HPDE6-E6E7 (cell line): Measurements from ENCODE around the gene NRXN2.

ENCODE experiments used
- DNase-seq: peaks from one replicate; pipeline ENCODE4 v3.0.0; 2011; ENCODE audit warnings: missing footprints; ENCODE audit errors: extremely low spot score

Gene NRXN2

DNA sequence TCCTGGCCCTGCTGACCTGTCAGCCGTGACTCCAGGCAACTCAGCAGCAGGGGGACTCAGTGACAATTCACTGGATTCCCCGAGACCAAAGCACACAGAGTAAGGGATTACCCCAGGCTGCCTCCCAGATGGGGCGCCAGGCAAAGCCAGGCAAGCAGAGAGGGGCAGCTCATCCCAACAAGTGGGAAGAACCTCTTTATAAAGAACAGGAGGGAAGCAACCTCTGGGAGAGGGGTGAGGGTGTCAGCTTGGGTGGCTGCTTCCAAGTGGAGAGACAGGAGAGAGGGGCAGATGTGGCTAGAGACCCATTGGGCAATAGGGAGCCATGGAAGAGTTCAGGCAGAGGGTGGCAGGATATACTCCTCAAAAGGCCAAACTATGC, 130.8 kb downstream of the NRXN2 start:
- no peak for DNase-seq

DNA sequence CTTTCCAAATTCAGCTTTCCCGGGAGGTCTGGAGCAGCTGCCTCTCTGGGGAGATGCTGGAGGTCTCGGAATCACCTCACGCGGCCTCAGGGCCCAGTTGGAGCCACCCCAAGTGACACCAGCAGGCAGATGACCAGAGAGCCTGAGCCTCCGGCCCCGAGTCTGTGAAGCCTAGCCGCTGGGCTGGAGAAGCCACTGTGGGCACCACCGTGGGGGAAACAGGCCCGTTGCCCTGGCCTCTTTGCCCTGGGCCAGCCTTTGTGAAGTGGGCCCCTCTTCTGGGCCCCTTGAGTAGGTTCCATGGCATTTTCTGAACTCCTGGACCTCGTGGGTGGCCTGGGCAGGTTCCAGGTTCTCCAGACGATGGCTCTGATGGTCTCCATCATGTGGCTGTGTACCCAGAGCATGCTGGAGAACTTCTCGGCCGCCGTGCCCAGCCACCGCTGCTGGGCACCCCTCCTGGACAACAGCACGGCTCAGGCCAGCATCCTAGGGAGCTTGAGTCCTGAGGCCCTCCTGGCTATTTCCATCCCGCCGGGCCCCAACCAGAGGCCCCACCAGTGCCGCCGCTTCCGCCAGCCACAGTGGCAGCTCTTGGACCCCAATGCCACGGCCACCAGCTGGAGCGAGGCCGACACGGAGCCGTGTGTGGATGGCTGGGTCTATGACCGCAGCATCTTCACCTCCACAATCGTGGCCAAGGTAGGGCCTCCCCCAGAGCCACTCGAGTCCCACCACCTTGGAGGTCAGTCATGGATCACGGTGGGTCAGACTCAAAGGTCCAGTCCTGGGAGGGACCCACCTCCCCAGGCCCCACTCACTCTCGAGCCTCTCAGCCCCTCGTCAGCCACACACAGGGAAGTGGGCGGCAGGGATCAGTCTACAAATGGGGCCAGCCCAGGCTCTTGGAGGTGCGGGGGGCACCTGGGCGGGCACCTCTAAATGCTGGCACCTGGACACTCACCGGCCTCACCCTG, 131.5 kb downstream of the NRXN2 start:
- no peak for DNase-seq

- no peak for DNase-seq
Measured at GRCh38 chr11:64590763-64591221, 132.2 kb downstream of the NRXN2 start, which contains the start of gene SLC22A12. Gene SLC22A12 (plus strand): TSS chr11:64591220. CDS start chr11:64591557, 337 bp downstream.

GRCh38 chr11:64588701-64589100, 134.3 kb downstream of the NRXN2 start:
- no peak for DNase-seq

DNA sequence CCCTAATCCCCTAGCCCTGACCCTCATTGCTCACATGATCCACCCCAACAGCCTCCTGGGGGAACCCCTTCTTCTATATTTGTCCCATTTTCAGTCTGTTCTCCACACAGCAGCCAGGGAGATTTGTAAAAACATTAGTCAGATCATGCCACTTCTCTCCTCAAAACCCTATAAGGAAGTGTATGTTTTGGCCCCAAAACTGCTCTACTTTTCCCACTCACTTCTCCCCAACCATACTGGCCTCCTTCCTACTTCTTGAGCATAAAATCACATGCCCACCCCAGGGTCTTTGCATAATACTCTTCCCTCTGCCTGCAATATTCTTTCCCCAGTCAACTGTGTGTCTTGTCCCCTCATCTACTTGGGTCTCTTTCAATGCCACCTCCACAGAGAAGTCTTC, 136.6 kb downstream of the NRXN2 start:
- no peak for DNase-seq

GRCh38 chr11:64585150-64585549, 137.8 kb downstream of the NRXN2 start:
- no peak for DNase-seq

- DNase-seq, result no peak
Measured at GRCh38 chr11:64583296-64584262, 139.4 kb downstream of the NRXN2 start.

DNA sequence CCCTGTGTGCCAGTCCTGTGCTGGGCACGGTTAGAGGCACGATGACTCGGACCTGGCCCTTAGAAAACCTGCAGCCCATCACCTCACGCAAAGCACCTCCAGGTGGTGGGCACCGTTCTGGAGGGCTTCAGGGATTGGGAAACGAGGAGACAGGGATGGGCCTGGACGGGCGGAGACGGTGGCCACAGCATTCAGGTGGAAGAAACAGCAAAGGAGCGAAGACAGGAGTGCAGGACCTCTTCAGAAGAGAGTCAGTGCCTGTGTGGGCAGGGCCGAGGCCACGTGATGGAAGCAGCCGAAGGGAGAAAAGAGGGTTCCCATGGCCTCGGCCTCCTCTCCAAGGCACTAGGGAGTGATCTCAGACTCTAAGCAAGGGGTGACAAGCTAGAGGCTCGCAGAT, 140.1 kb downstream of the NRXN2 start:
- DNase-seq, result no peak

GRCh38 chr11:64581057-64581523, 141.9 kb downstream of the NRXN2 start:
- DNase-seq, result no peak

DNA sequence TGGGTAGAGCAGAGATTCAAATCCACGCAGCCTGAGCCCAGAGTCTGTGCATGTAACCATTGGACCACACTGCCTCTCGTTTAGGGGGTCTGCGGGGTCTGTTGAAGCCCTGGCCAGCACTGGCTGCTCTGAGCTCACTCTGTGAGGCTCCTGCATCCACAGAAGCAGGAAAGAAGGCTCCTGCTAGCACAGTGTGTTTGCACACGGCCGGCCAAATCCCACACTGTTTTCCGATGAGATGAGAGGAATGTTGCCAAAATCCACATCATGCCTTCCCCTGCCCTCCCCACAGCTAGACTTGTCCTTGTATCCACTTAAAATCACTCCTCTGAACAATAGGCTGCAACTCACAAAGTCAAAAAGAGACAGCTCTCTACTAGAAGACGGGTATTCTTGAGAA, 142.6 kb downstream of the NRXN2 start:
- no peak for DNase-seq

DNA sequence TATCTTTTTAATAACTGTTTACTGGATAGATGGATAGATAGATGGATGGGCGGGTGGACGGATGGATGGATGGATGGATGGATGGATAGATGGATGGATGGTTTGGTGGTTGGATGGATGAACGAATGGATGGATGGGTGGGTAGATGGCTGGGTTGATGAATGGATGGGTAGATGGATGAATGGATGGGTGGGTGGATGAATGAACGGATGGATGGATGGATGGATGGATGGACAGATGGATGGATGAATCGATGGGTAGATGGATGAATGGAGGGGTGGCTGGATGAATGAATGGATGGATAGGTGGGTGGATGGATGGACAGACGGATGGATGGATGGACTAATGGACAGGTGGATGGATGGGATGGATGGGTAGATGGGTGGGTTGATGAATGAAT, 145.8 kb downstream of the NRXN2 start:
- DNase-seq, result no peak

GRCh38 chr11:64572143-64572542, 150.9 kb downstream of the NRXN2 start:
- no peak for DNase-seq

- DNase-seq, result peak; percentile 95
Measured at GRCh38 chr11:64571410-64572091, 151.4 kb downstream of the NRXN2 start.

- no peak for DNase-seq
Measured at GRCh38 chr11:64571050-64571409, 152.0 kb downstream of the NRXN2 start.

DNA sequence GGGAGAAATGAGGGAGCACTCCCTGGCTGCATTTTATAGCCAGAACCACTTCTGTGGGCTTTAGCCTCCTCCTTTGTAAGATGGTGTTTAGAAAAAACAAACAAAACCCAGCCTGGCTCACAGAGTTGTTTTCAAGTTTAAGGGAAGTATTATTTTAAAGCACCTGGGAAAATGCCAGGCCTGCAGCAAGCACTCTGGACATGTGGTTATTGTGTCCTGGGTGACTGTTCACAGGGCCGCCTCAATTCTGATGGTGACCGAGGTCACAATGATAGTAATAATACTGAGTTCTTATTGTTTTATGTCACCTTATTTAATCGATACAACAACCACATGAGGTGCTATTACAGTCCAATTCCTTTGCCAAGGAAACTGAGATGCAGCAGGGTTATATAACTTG, 152.7 kb downstream of the NRXN2 start:
- DNase-seq, result no peak

- DNase-seq, result no peak
Measured at GRCh38 chr11:64569300-64569970, 153.6 kb downstream of the NRXN2 start.

DNA sequence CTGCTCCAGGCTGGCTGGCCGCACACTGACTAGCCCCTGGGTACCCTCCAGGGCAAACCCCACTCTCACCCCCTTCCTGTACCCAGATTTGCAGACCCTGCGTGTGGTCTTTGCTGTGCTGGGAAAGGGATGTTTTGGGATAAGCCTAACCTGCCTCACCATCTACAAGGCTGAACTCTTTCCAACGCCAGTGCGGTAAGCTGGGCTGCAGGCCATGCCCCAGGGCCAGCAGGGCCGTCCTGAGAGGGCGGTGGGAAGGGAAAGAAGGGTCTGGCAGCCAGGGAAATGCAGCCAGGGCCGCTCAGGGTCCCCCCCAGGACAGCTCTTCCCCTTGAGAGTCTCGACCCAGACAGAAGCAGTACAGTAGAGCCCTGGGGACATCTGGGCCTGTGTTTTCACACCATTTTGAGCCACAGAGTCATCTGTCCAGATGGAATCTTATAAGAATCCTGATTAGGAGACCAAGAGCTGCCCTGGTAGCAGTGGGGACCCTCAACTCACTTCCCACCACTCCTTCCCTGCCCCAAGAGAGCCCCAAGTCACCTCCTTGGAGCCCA, 154.3 kb downstream of the NRXN2 start:
- no peak for DNase-seq

GRCh38 chr11:64568041-64568571, 154.9 kb downstream of the NRXN2 start:
- DNase-seq, result no peak

- no peak for DNase-seq
Measured at GRCh38 chr11:64566915-64567891, 155.8 kb downstream of the NRXN2 start.
